ENCODE results near the gene FBXL20. TPM values are rescaled to one million over a fixed set of nuclear protein-coding genes. Genes with fewer than 3 reads are reported as not detected.
"Not testable (repeated sequence)": the region's sequence is repeated elsewhere in the genome, so short reads cannot be mapped to it uniquely, and the experiment has no call there.

FBXL20 gene
- polyA plus RNA-seq, 1 of the 3 experiments (the other 2 are of a cell fraction) = 2.2 TPM

GRCh38 chr17:39380144-39380543, 21.3 kb downstream of the FBXL20 start (continued):
- TF ChIP-seq, protein P1, sequence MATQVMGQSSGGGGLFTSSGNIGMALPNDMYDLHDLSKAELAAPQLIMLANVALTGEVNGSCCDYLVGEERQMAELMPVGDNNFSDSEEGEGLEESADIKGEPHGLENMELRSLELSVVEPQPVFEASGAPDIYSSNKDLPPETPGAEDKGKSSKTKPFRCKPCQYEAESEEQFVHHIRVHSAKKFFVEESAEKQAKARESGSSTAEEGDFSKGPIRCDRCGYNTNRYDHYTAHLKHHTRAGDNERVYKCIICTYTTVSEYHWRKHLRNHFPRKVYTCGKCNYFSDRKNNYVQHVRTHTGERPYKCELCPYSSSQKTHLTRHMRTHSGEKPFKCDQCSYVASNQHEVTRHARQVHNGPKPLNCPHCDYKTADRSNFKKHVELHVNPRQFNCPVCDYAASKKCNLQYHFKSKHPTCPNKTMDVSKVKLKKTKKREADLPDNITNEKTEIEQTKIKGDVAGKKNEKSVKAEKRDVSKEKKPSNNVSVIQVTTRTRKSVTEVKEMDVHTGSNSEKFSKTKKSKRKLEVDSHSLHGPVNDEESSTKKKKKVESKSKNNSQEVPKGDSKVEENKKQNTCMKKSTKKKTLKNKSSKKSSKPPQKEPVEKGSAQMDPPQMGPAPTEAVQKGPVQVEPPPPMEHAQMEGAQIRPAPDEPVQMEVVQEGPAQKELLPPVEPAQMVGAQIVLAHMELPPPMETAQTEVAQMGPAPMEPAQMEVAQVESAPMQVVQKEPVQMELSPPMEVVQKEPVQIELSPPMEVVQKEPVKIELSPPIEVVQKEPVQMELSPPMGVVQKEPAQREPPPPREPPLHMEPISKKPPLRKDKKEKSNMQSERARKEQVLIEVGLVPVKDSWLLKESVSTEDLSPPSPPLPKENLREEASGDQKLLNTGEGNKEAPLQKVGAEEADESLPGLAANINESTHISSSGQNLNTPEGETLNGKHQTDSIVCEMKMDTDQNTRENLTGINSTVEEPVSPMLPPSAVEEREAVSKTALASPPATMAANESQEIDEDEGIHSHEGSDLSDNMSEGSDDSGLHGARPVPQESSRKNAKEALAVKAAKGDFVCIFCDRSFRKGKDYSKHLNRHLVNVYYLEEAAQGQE (IDR thresholded peaks at IDR 0.05; ENCODE audit: low read depth, low read length) = no peak

- DNase-seq = no peak
- TF ChIP-seq NFIC (IDR thresholded peaks at IDR 0.05; ENCODE audit: borderline replicate concordance) = no peak
- no peak for TF ChIP-seq FOSL2 (IDR thresholded peaks at IDR 0.05; ENCODE audit: borderline replicate concordance, low read depth)
- TF ChIP-seq YY1 (IDR thresholded peaks at IDR 0.05; ENCODE audit: low read depth) = no peak
- TF ChIP-seq, protein P1 (IDR thresholded peaks at IDR 0.05; ENCODE audit: low read depth, low read length) = no peak
- TF ChIP-seq RXRA (IDR thresholded peaks at IDR 0.05; ENCODE audit: borderline replicate concordance, low read depth) = no peak
- TF ChIP-seq CHD2 (IDR thresholded peaks at IDR 0.05; ENCODE audit: low read length, partially characterized antibody) = no peak
- no peak for TF ChIP-seq RCOR1 (IDR thresholded peaks at IDR 0.05; ENCODE audit: low read length)
- no peak for TF ChIP-seq SIN3A (IDR thresholded peaks at IDR 0.05; ENCODE audit: borderline replicate concordance, low read depth, low read length)
- no peak for TF ChIP-seq POLR2AphosphoS5 (IDR thresholded peaks at IDR 0.05; ENCODE audit: low read depth, low read length)
- TF ChIP-seq NRF1 (IDR thresholded peaks at IDR 0.05; ENCODE audit: low read depth, low read length) = no peak
- Histone ChIP-seq H3K4me1 (ENCODE audit: control insufficient read depth in 1 of 2, insufficient read depth in 2 of 2, low read depth in 1 of 2, low read length in 1 of 2) (no peaks in the 10 kb centered on the region), H3K4me3 (ENCODE audit: low read depth in 2 of 2, low read length in 1 of 2) (no peak overlapping the region), H3K27ac (ENCODE audit: low read depth in 2 of 2, low read length in 1 of 2) (no peak overlapping the region), H2AFZ (ENCODE audit: low read depth) (no peak overlapping the region), H3K79me2 (ENCODE audit: insufficient read depth) (peaks cover 9% of the 10 kb centered on the region; the same call in 1 of the 2 replicates), H3K9me2 (no peaks in the 10 kb centered on the region), H3F3A (replicated peaks; ENCODE audit: insufficient read depth) (peaks cover 6% of the 10 kb centered on the region), H3K4me2 (no peak overlapping the region), H3K9ac (no peak overlapping the region), H3K27me3 (ENCODE audit: insufficient read depth) (no peaks in the 10 kb centered on the region), H3K36me3 (replicated peaks in 1 of 2; ENCODE audit: control insufficient read depth in 1 of 2, insufficient read depth in 2 of 2, low read length in 1 of 2) (no peaks in the 10 kb centered on the region), H4K20me1 (ENCODE audit: insufficient read depth) (peaks cover 6% of the 10 kb centered on the region; the same call in 1 of the 2 replicates), H3K9me3 (no peaks in the 10 kb centered on the region)
- CTCF ChIA-PET = interaction anchor here (0.8 kb wide), 1 partner anchor 10 kb away, joined by 3 read pairs; no protein-coding TSS in a partner anchor
- WGBS (ENCODE audit: low lambda C conversion rate) = 90% methylated on average over 2 of the region's 2 CpGs
- POLR2A ChIA-PET = no interaction called here
Measured at GRCh38 chr17:39376434-39376833, 25.0 kb downstream of the FBXL20 start.

GRCh38 chr17:39367805-39368204, 33.6 kb downstream of the FBXL20 start:
- H3K9ac ChIP-seq; H3K4me2 ChIP-seq; DNase-seq; H3K27ac ChIP-seq (ENCODE audit: low read depth in 2 of 2, low read length in 1 of 2); H3K4me3 ChIP-seq (ENCODE audit: low read depth in 2 of 2, low read length in 1 of 2); POLR2A ChIA-PET; H3K9me3 ChIP-seq; H3K79me2 ChIP-seq (ENCODE audit: insufficient read depth); H3K27me3 ChIP-seq (ENCODE audit: insufficient read depth); H3F3A ChIP-seq (replicated peaks; ENCODE audit: insufficient read depth); H3K4me1 ChIP-seq (ENCODE audit: control insufficient read depth in 1 of 2, insufficient read depth in 2 of 2, low read depth in 1 of 2, low read length in 1 of 2); H3K36me3 ChIP-seq (replicated peaks in 1 of 2; ENCODE audit: control insufficient read depth in 1 of 2, insufficient read depth in 2 of 2, low read length in 1 of 2); H3K9me2 ChIP-seq; H2AFZ ChIP-seq (ENCODE audit: low read depth); H4K20me1 ChIP-seq (ENCODE audit: insufficient read depth): not testable (repeated sequence)
- 97% methylated on average over 4 of the region's 4 CpGs for WGBS (ENCODE audit: low lambda C conversion rate)
- CTCF ChIA-PET = interaction anchor here (0.6 kb wide), 1 partner anchor 92 kb away, joined by 4 read pairs; no protein-coding TSS in a partner anchor

Measured in SK-N-SH (cell line).